ENCODE data around the gene GBP5. TPM values are rescaled to one million over a fixed set of nuclear protein-coding genes. Genes with fewer than 3 reads are reported as not detected.

GBP5 gene
- total and polyA plus RNA-seq, 2 of the 4 experiments (the other 2 are of a cell fraction) = not detected

- ChIA-PET CTCF (no interaction called here), POLR2A (ENCODE audit: unreplicated experiment) (no interaction called here)
- Histone ChIP-seq H4K5ac (ENCODE audit: low read depth, low read length) (no peak overlapping the region), H3K27ac (ENCODE audit: insufficient read depth, low read length) (no peak overlapping the region), H3K79me1 (ENCODE audit: low read depth in 1 of 2, low read length in 2 of 2) (no peaks in the 10 kb centered on the region), H3K4me2 (ENCODE audit: low read depth, low read length) (no peak overlapping the region), H2BK120ac (ENCODE audit: low read depth, low read length) (no peak overlapping the region), H3K27me3 (ENCODE audit: control insufficient read depth, insufficient read depth, low read length) (no peaks in the 10 kb centered on the region), H3K9ac (ENCODE audit: low read depth, low read length) (no peak overlapping the region), H4K8ac (ENCODE audit: low read depth in 2 of 2, low read length in 2 of 2) (no peak overlapping the region), H2AK5ac (ENCODE audit: low read depth, low read length) (no peak overlapping the region), H3K4ac (ENCODE audit: low read depth, low read length) (no peak overlapping the region), H3K9me1 (ENCODE audit: insufficient read depth, low read length) (no peaks in the 10 kb centered on the region), H3K36me3 (ENCODE audit: control insufficient read depth, insufficient read depth, low read length) (no peaks in the 10 kb centered on the region), H3K4me1 (ENCODE audit: control insufficient read depth, insufficient read depth, low read length) (no peaks in the 10 kb centered on the region), H2BK5ac (ENCODE audit: low read depth, low read length, poor library complexity, severe bottlenecking) (no peak overlapping the region), H3K14ac (replicated peaks; ENCODE audit: low read depth, low read length) (no peak overlapping the region), H3K4me3 (ENCODE audit: insufficient read depth, low read depth, low read length) (no peak overlapping the region), H2BK15ac (ENCODE audit: low read depth, low read length) (no peak overlapping the region), H3K18ac (ENCODE audit: low read depth, low read length) (no peak overlapping the region), H2AFZ (replicated peaks; ENCODE audit: low read length, poor library complexity) (no peak overlapping the region), H4K20me1 (ENCODE audit: insufficient read depth, low read length) (no peaks in the 10 kb centered on the region), H2AK9ac (replicated peaks; ENCODE audit: low read depth, low read length, poor library complexity) (no peak overlapping the region), H4K91ac (ENCODE audit: insufficient read depth, low read depth, low read length) (no peak overlapping the region), H3K9me3 (ENCODE audit: control insufficient read depth, insufficient read depth, low read length) (no peaks in the 10 kb centered on the region), H3K23ac (ENCODE audit: low read depth, low read length) (no peak overlapping the region), H2BK20ac (ENCODE audit: low read depth, low read length) (no peak overlapping the region), H3K56ac (ENCODE audit: extremely low read depth, insufficient read depth, low read length) (no peak overlapping the region)
- intact Hi-C loops (cut with micrococcal nuclease) = no loop called here
- TF ChIP-seq RCOR1 (IDR thresholded peaks at IDR 0.05; ENCODE audit: insufficient replicate concordance, low read length) (no peak), RAD21 (IDR thresholded peaks at IDR 0.05; ENCODE audit: low read length) (no peak), ELK1 (IDR thresholded peaks at IDR 0.05; ENCODE audit: borderline replicate concordance, low read depth, low read length) (no peak)
- DNase-seq (no peak), ATAC-seq (ENCODE audit: low read depth) (no peak; the same call in 1 of the 2 replicates)
- WGBS, 2 experiments (ENCODE audit: extremely low coverage in 2 of 2, insufficient read length in 1 of 2) = no CpG with 5 or more reads among the region's 3 CpGs
- dilution Hi-C loops (cut with HindIII; ENCODE audit: low sequenced_read_pairs, unreplicated experiment) = no loop called here
- BruUV-seq (replicated peaks) = no TSS peak
- in situ Hi-C loops (cut with MboI; ENCODE audit: low sequenced_read_pairs) = no loop called here
Observed at GRCh38 chr1:89277725-89278124, 5.1 kb upstream of the GBP5 start.

Data from IMR-90 (cell line).